HG03103 (cell line): ENCODE measurements around the gene PAPPA.

Source experiments
- ATAC-seq: cut with Tn5 transposase; IDR thresholded peaks from one replicate; pipeline ENCODE4 v1.9.1; 2021; ENCODE audit warnings: low read depth; ENCODE audit not compliant: unreplicated experiment

The PAPPA gene

GRCh38 chr9:116153765-116154333 is at the start of gene PAPPA:
Gene PAPPA, plus strand, starts transcription at chr9:116153791. Its CDS starts 382 bp downstream, at chr9:116154173.
- no peak for ATAC-seq

DNA sequence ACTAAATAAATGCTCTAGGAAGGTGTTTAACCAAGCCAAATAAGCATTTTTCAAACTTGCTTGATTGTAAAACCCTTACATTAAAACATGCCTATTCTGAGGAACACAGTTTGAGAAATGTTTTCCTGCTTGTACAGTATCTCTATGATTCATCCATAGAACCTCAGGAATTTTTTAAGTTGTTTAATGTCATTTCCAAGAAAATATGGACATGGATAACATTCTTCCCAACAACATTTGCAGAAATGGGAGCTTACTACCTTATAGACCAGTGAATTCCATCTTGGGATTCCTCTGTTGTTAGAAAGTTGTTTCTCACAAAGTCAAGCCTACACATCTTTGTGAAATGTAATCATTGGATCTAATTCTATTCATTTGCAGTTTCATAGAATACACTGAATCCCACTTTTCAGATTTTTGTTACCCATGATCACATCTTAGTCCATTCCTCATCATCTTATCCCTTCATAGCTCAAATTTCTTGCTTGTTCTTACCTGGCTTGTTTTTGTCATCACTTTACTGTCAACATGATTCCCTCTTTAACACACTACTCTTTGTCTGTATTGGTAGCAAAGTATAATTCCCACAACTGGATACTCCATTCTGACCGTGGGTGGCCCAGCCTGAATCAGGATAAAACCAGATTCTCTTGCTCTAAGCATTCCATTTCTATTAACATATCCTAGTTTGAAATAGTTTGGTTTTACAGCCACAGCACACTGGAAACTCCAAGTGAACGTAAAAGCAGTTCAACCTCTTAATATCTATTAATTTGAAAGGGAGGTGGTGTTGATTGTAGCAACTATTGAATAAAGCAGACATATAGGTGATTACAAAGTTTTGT is 49.4 kb upstream of the PAPPA start:
- no peak for ATAC-seq

DNA sequence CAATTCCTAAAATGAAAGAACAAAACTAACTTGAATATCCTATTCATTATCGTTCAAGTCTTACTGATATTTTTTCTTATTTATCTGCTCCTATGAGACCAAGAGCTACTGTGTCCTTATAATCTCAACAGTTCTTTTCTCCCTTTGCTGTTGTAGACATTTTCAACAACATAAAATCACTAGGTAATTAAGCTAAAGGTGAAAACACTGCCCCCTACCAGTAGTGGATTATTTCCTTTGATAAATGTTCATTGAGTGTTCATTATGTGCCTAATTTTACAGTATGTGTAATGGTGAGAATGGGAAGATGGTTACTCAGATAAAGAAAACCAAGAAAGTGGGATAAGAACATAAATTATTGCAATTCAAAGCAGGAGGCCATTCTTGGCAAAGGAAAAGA is 41.4 kb upstream of the PAPPA start:
- no peak for ATAC-seq

- no peak for ATAC-seq
Observed at GRCh38 chr9:116115761-116116353, 37.7 kb upstream of the PAPPA start.

DNA sequence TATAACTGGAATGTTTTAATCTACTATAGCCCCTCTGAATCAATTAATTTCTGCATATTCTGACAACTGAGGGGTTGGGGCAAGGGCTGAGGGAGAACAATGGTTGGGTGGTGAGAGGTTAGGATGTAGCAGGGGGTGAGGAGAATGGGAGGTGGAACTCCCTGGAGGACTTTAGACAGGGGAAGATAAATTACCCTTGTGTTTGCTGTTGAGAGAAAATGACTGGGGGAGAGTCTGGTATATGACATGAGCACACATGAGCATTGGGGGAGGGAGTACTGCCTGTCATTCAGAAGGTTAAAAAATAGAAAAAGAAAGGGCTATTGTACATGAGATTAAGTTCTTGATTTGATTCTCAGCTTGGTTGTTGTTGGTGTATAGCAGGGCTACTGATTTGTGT is 37.2 kb upstream of the PAPPA start:
- no peak for ATAC-seq

GRCh38 chr9:116123171-116123570 is 30.4 kb upstream of the PAPPA start:
- no peak for ATAC-seq

- no peak for ATAC-seq
Observed at GRCh38 chr9:116124472-116125040, 29.0 kb upstream of the PAPPA start.

DNA sequence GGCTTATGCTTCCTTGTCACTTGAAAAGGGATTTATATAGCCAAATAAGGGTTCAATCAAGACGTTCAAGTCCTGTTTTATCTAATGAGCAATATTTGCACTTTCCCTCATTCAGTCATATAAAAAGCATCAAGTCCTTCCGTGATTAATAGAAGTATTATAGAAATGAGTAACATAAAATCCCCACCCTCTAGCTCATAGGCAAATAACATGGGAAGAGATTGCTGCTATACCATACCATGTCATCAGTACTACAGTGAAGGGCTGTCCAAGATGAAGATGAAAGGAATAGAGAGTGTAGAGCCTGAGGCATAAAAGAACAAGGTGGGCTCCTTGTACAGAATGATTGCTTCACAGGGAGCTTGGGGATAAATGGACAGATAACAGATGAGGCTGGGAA is 20.4 kb upstream of the PAPPA start:
- ATAC-seq: no peak

DNA sequence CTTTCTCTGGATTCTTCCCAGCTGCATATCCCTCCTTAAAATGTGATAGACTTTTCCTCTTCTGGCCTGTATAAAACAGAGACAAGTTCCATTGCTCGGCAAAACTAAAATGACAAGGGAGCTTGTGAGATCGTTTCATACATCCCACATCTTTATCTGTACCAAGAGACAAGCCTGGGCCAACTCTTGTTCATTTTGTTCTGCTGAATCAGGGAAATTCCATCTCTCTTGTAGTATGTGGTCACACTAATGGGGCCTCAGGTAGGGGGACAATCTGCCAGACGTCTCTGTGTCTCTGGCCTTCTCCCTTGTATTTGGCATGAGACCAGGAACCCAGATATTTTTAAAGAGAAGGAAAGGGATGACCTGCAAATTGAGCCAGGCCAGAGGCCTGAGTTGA is 18.6 kb upstream of the PAPPA start:
- ATAC-seq: no peak

DNA sequence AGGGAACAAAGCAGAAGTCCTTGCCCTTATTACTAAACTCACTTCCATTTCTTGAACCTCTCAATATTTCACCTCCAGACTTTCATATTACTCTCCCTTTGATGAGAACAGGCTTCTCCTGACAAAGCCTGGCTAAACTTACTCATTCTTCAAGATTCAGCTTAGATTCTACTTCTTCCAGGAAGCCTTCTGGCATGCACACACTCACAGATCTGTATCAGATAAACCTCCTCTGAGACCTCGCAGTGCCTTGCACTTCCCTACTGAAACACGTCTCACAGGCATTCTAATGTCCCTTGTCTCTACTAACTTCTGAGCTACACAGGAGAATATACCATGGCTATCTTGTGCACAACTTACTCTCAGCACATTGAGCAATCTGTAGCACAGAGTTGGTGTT is 16.6 kb upstream of the PAPPA start:
- ATAC-seq: no peak

DNA sequence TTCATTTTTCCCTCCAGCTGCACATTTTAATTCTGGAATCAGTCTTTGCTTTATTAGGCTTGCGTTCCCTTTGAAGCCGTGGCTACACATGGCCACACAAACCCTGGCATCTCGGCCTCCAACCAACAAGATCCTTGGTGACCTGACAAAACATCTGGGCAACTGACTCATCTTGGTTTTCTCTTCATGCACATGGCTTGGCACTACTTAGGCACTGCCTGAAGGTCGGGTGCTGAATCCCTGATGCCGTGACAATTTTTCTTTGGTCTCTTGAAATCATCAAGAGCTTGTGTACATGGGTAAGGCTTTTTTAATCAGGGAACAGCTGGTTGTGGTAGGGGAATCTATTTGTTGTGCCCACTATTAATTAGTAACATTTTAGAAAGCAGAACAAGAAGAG is 16.0 kb upstream of the PAPPA start:
- ATAC-seq: no peak

- no peak for ATAC-seq
Observed at GRCh38 chr9:116141864-116142561, 11.6 kb upstream of the PAPPA start.

- no peak for ATAC-seq
Observed at GRCh38 chr9:116142706-116143492, 10.7 kb upstream of the PAPPA start.

GRCh38 chr9:116144038-116144437 is 9.6 kb upstream of the PAPPA start:
- no peak for ATAC-seq

DNA sequence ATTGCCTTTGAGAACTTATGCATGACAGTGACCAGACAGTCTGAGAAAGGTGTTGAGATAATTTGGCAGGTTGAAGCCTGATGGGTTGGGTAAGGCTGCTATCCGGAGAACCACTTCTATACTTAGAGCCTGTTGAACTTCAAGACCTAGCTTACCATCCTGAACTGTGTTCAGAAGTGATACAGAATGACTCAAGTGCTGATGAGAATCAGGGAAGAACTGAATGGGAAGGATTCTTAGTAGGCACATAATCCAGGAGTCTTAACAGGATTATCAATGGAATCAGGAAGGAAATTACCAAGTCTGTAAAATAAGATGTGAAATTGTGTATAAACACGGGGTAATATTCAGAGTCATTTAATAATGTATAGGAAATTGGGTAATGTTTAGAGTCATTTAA is 9.0 kb upstream of the PAPPA start:
- no peak for ATAC-seq

GRCh38 chr9:116145036-116145435 is 8.6 kb upstream of the PAPPA start:
- no peak for ATAC-seq

DNA sequence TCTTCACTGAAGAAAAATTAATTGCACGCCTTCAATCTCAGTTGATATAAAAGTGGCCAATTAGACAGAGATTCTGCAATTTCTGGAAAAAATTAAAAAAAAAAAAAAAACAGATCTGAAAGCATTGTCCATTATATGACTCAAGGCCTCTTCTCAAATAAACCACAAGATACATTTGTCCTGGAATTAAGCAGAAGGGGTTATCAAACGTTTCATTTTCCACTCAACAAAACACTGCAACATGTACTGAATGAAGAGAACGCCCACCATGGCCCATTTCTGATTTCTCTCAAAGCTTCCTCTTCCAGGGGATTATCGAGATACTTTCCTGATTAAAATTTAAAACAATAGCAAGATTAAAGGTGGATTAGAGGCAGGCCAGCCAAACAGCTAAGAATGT is 5.8 kb upstream of the PAPPA start:
- ATAC-seq: no peak

GRCh38 chr9:116149844-116150243 is 3.7 kb upstream of the PAPPA start:
- peak; percentile 70 for ATAC-seq

DNA sequence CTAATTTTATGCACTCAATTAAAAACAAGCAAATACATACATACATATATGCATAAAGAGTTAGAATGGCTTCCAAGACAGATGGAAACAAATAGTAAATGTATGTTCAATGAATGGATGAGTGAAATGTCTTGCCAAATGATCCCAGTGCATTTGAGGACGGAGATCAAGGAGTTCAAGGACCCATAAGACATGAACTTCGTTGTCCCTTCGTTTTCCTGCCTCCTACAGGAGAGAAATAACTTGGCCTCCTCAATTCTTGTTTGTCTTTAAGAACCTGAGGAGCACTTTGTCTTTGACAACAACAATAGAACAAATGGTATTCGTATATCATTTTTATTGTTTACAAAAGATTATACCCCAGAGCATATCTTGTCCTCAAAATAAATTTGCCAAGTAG is 2.4 kb upstream of the PAPPA start:
- ATAC-seq: no peak

DNA sequence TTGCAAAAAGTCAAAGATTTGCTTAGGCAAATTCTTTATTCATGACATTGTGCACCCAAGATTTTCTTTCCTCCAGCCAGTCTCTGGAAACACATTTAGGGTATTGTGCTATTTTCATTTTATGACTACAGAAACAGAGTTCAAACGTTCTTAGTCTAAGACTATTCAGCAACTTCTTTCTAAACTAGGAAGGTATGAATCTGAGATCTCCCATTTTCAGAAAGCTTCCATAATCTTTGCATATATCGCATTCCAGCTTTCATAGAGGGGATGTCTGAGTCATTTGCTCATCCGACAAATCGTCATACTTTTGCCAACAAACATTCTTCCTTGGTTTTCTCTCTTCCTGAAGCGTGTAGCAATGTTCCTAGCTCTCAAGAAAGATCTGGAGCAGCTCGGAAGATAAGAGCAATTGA is 1.6 kb upstream of the PAPPA start:
- ATAC-seq: no peak
